Sigmoid colon (tissue), 4 donors: ENCODE data around the gene HEATR5A.

Experiments
- EP300 ChIP-seq, 4 donors: sonication (generic); formaldehyde crosslinking; IDR thresholded peaks; one replicate each; pipeline ENCODE4 v1.6.1; 2017; ENCODE audit warnings: antibody characterized with exemption in 4 of 4
- POLR2A ChIP-seq, 2 donors: fragments of 450-650 bp; IDR thresholded peaks; one replicate each; pipeline ENCODE4 v1.6.1; 2016; ENCODE audit warnings: antibody characterized with exemption in 2 of 2, mild to moderate bottlenecking in 2 of 2, moderate library complexity in 2 of 2
- POLR2AphosphoS5 ChIP-seq, 4 donors: sonication (generic); formaldehyde crosslinking; IDR thresholded peaks; one replicate each; pipeline ENCODE4 v1.6.1; 2017; ENCODE audit warnings: antibody characterized with exemption in 4 of 4
- TF ChIP-seq, protein P1 (sequence below), 4 experiments: fragments of 450-650 bp in 3 of 4; fragments of 200-600 bp in 1 of 4; IDR thresholded peaks; one replicate each; pipeline ENCODE4 v1.5.1; 2016 to 2019; ENCODE audit warnings: antibody characterized with exemption in 4 of 4, mild to moderate bottlenecking in 3 of 4, moderate library complexity in 2 of 4

DNA sequence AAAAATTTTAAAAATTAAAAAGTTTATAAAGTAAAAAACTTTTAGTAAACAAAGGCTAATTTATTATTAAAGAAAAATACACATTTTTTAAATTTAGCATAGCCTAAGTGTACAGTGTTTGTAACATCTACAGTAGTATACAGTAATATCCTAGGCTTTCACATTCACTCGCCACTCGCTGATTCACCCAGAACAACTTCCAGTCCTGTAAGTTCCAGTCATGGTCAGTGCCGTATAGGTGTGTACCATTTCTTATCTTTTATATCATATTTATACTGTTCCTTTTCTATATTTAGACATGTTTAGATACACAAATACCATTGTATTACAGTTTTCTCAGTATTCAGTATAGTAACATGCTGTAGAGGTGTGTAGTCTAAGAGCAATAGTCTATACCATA lies 28.9 kb downstream of the HEATR5A start:
- TF ChIP-seq, protein P1, sequence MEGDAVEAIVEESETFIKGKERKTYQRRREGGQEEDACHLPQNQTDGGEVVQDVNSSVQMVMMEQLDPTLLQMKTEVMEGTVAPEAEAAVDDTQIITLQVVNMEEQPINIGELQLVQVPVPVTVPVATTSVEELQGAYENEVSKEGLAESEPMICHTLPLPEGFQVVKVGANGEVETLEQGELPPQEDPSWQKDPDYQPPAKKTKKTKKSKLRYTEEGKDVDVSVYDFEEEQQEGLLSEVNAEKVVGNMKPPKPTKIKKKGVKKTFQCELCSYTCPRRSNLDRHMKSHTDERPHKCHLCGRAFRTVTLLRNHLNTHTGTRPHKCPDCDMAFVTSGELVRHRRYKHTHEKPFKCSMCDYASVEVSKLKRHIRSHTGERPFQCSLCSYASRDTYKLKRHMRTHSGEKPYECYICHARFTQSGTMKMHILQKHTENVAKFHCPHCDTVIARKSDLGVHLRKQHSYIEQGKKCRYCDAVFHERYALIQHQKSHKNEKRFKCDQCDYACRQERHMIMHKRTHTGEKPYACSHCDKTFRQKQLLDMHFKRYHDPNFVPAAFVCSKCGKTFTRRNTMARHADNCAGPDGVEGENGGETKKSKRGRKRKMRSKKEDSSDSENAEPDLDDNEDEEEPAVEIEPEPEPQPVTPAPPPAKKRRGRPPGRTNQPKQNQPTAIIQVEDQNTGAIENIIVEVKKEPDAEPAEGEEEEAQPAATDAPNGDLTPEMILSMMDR (IDR thresholded peaks at IDR 0.05), result no peak
- no peak for TF ChIP-seq POLR2A (IDR thresholded peaks at IDR 0.05)
- TF ChIP-seq POLR2AphosphoS5 (IDR thresholded peaks at IDR 0.05), result no peak
- no peak for TF ChIP-seq EP300 (IDR thresholded peaks at IDR 0.05)
